Osteocyte (in vitro differentiated cells): ENCODE results near the gene TNNC1. TPM values are rescaled to one million over a fixed set of nuclear protein-coding genes. Genes with fewer than 3 reads are reported as not detected.

Experiments
- DNase-seq: peaks from one replicate; pipeline ENCODE4 v3.0.0; 2021; ENCODE audit warnings: mixed read lengths; ENCODE audit not compliant: unreplicated experiment; ENCODE audit errors: extremely low spot score
- H3K27ac Mint-ChIP-seq: one replicate; pipeline ENCODE4 v1.8.0; 2021; ENCODE audit warnings: mild to moderate bottlenecking, mixed read lengths; ENCODE audit not compliant: unreplicated experiment
- H3K27me3 Mint-ChIP-seq: one replicate; pipeline ENCODE4 v1.8.0; 2021; ENCODE audit warnings: mixed read lengths; ENCODE audit not compliant: unreplicated experiment
- H3K36me3 Mint-ChIP-seq: one replicate; pipeline ENCODE4 v1.8.0; 2021; ENCODE audit warnings: mixed read lengths; ENCODE audit not compliant: unreplicated experiment
- H3K4me1 Mint-ChIP-seq: one replicate; pipeline ENCODE4 v1.8.0; 2021; ENCODE audit warnings: mixed read lengths; ENCODE audit not compliant: unreplicated experiment
- H3K4me3 Mint-ChIP-seq: one replicate; pipeline ENCODE4 v1.8.0; 2021; ENCODE audit warnings: mild to moderate bottlenecking, moderate library complexity, mixed read lengths; ENCODE audit not compliant: unreplicated experiment
- H3K9me3 Mint-ChIP-seq: one replicate; pipeline ENCODE4 v1.8.0; 2021; ENCODE audit warnings: mixed read lengths; ENCODE audit not compliant: unreplicated experiment
- CTCF ChIP-seq: fragments of 200-600 bp; sonication (generic); IDR thresholded peaks from 2 replicates; pipeline ENCODE4 v1.5.0; 2021; ENCODE audit warnings: antibody characterized with exemption, mild to moderate bottlenecking, moderate library complexity
- total RNA-seq: library from RNA; stranded (reverse); gene quantifications from 2 replicates; pipeline ENCODE4 v1.2.1, GENCODE V29; 2021

TNNC1 gene
- total RNA-seq, 1 donor from 2014 or later, result not detected

- no peak for TF ChIP-seq CTCF
- Mint-ChIP-seq H3K4me1 (peaks cover 23% of the 10 kb centered on the region), H3K4me3 (peak within 1 kb of the TSS; percentile 98), H3K27ac (peak within 1 kb of the TSS; percentile 94), H3K27me3 (no peaks in the 10 kb centered on the region), H3K36me3 (peaks cover 15% of the 10 kb centered on the region), H3K9me3 (no peaks in the 10 kb centered on the region)
- peak; percentile 95 for DNase-seq
These were observed 1.7 kb upstream of the TNNC1 start, which contains the start of gene NISCH for GRCh38 chr3:52455283-52456168. TSS of gene NISCH (plus strand) at chr3:52455604. CDS start at chr3:52455642, 38 bp downstream.

DNA sequence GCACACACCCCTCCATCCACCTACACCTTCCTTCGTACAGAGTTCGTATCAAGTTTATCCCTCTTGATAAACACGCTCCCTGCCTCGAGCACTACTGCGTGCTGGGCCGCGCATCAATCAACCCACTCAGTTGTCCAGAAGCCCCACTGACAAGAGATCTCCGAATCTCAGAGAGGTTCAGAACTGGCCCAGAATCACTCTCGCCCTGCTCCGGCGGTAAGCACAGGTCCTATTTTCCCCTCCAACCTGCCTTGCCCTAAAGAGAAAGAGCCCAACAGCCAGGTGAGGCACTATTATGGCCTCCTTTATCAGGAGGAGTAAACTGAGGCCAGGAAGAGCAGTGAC is 1.1 kb upstream of the TNNC1 start:
- H3K4me1 Mint-ChIP-seq, result peaks cover 26% of the 10 kb centered on the region
- no peak for DNase-seq
- no peaks in the 10 kb centered on the region for H3K27me3 Mint-ChIP-seq
- H3K4me3 Mint-ChIP-seq, result peak overlapping the region; percentile 98
- no peak for TF ChIP-seq CTCF
- H3K36me3 Mint-ChIP-seq, result peaks cover 10% of the 10 kb centered on the region
- peak overlapping the region; percentile 74 for H3K27ac Mint-ChIP-seq
- H3K9me3 Mint-ChIP-seq, result no peaks in the 10 kb centered on the region

DNA sequence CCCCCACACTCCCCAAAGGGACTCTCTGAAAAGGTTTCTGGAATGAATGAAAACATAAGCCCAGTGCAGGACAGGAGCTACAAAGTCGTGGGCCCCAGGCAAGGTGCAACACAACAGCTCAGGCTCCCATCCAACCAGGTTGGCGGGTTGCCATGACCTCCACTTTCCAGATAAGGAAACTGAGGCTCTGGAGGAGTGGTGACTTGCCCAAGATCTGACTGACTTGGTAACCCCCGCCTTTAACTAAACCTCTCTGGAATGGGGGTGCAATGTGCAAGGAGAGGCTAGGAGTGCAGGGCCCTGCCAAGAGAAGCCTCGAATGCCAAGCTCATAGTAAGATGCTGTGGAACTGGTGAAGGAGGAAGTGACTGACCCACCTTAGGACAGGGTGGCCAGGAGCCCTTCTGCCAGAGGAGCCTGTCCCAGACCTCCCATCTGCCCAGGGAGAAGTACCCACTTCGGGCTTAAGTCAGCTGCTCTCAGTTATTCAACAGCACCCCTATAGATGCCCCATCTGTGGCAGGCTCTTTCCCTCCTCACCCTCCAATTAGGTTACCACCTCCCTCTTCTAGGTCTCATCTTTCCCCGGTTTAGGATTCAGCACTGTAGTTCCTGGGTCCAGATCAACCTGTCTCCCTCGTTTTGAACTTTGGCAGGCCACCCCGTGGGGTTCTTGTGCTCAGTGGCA is 553 bp upstream of the TNNC1 start:
- peaks cover 10% of the 10 kb centered on the region for H3K36me3 Mint-ChIP-seq
- H3K4me3 Mint-ChIP-seq, result peak overlapping the region; percentile 98
- H3K9me3 Mint-ChIP-seq, result no peaks in the 10 kb centered on the region
- peak overlapping the region; percentile 74 for H3K27ac Mint-ChIP-seq
- no peak for DNase-seq
- TF ChIP-seq CTCF, result no peak
- peaks cover 28% of the 10 kb centered on the region for H3K4me1 Mint-ChIP-seq
- no peaks in the 10 kb centered on the region for H3K27me3 Mint-ChIP-seq

GRCh38 chr3:52452570-52453221 is 1.1 kb downstream of the TNNC1 start:
- DNase-seq, result no peak
- H3K4me1 Mint-ChIP-seq, result peaks cover 28% of the 10 kb centered on the region
- no peaks in the 10 kb centered on the region for H3K9me3 Mint-ChIP-seq
- no peak overlapping the region for H3K27ac Mint-ChIP-seq
- H3K36me3 Mint-ChIP-seq, result peaks cover 5% of the 10 kb centered on the region
- no peak for TF ChIP-seq CTCF
- no peaks in the 10 kb centered on the region for H3K27me3 Mint-ChIP-seq
- no peak overlapping the region for H3K4me3 Mint-ChIP-seq
